Testis (tissue), 2 donors: ENCODE results near the gene LCP2.

Experiments used
- CTCF ChIP-seq, 3 experiments: fragments of 450-650 bp in 2 of 3; fragments of 200-600 bp in 1 of 3; sonication (generic) in 1 of 3; IDR thresholded peaks; one replicate each; pipeline ENCODE4 v1.5.1; 2016 to 2019; ENCODE audit warnings: antibody characterized with exemption in 3 of 3, mild to moderate bottlenecking in 2 of 3, moderate library complexity in 1 of 3
- POLR2A ChIP-seq: fragments of 450-650 bp; IDR thresholded peaks from one replicate; pipeline ENCODE4 v1.6.1; 2017; ENCODE audit warnings: antibody characterized with exemption, mild to moderate bottlenecking, moderate library complexity

GRCh38 chr5:170289764-170290163, 7.8 kb downstream of the LCP2 start:
- no peak for TF ChIP-seq CTCF (IDR thresholded peaks at IDR 0.05)
- TF ChIP-seq POLR2A = no peak
